Tibial nerve (tissue), 4 donors: Measurements from ENCODE around the gene LIPA. TPM values are rescaled to one million over a fixed set of nuclear protein-coding genes. Genes with fewer than 3 reads are reported as not detected.
A peak's percentile ranks its signal among the peaks of the same experiment; 100 is the strongest.

Experiments used
- DNase-seq, 2 donors: peaks; one replicate each; pipeline ENCODE4 v3.0.0-alpha.2; 2019; ENCODE audit warnings: low spot score in 2 of 2
- H3K27ac ChIP-seq, 4 donors: fragments of 200-600 bp; sonication (generic) in 3 of 4; one replicate each; pipeline ENCODE4 v1.5.1; 2017 to 2019; ENCODE audit warnings: mild to moderate bottlenecking in 1 of 4
- H3K27me3 ChIP-seq, 2 donors: fragments of 200-600 bp; sonication (generic) in 1 of 2; one replicate each; pipeline versions ENCODE4 v1.5.1 to v1.6.0; 2017 to 2019
- H3K36me3 ChIP-seq, 3 donors: fragments of 200-600 bp; sonication (generic); one replicate each; pipeline ENCODE4 v1.5.1; 2018 to 2019
- H3K4me1 ChIP-seq, 4 donors: fragments of 200-600 bp; sonication (generic) in 3 of 4; one replicate each; pipeline ENCODE4 v1.5.1; 2017 to 2019
- H3K4me3 ChIP-seq, 4 donors: fragments of 200-600 bp; sonication (generic) in 3 of 4; one replicate each; pipeline ENCODE4 v1.5.1; 2017 to 2019; ENCODE audit warnings: mild to moderate bottlenecking in 1 of 4, moderate library complexity in 1 of 4
- H3K9me3 ChIP-seq, 4 donors: fragments of 200-600 bp; sonication (generic) in 3 of 4; one replicate each; pipeline ENCODE4 v1.5.1; 2017 to 2019
- EP300 ChIP-seq, 2 donors: sonication (generic); formaldehyde crosslinking; IDR thresholded peaks; one replicate each; pipeline ENCODE4 v1.6.1; 2017; ENCODE audit warnings: antibody characterized with exemption in 2 of 2, mild to moderate bottlenecking in 1 of 2
- POLR2A ChIP-seq, 2 donors: fragments of 450-650 bp; IDR thresholded peaks; one replicate each; pipeline ENCODE4 v1.6.1; 2017; ENCODE audit warnings: antibody characterized with exemption in 2 of 2, mild to moderate bottlenecking in 2 of 2, moderate library complexity in 2 of 2
- WGBS, 2 donors: methylation state at CpG; one replicate each; pipeline ENCODE4 v1.1.5; 2018; 5-methylcytosine and 5-hydroxymethylcytosine counted together
- total RNA-seq, 4 donors: library from RNA; depleted of rRNA; stranded (reverse); fragments of >200 nt; gene quantifications; one replicate each; pipeline ENCODE4 v1.1.0, GENCODE V29; 2016
- TF ChIP-seq, protein P1 (sequence below), 5 experiments: fragments of 200-600 bp in 3 of 5; fragments of 450-650 bp in 2 of 5; sonication (generic) in 3 of 5; IDR thresholded peaks; one replicate each; pipeline ENCODE4 v1.5.1; 2016 to 2019; ENCODE audit warnings: antibody characterized with exemption in 5 of 5, mild to moderate bottlenecking in 3 of 5, moderate library complexity in 2 of 5

LIPA gene
- 10 to 100 TPM; 36.6 to 57.9 (median 39.5) TPM for total RNA-seq

DNA sequence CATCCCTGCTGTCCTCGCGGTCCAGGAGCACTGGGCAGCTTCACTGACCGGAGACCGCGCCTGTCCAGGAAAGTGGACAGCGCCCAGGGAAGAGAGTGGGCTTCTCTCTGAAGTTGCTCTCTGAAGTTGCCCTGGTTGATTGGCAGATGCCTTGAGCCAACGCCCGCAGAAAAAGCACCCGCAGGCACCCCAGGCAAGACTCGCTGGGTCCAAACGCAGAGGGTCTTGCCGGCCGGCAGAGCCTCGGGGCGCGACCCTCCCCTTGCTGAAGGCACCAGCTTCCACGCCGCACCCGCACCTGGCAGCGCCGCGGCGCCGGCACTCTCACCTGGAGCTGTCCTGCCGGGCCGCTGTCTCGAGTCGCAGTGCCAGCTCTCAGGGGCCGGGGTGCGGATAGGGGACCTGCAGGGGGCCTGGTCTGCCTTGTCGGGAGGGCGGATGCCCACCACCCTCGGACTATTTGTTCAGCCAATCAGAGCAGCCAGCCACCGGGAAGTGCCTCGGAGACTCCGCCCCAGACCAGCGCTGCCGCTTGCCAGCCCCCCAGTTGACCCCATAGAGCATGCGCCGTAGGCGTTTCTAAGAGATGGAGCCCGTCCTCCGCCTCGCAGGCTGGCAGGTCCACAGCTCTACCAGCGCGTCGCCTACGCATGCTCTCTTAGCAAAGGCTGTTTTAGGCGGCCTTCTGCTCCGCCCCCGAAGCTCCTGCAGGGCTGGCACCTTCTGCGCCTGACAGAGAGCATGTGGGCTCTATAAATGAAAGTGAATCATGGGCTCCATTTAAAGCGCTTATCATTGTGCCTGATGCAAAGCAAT is at the start of gene LIPA:
LIPA (minus strand) TSS at position 367 of the 816 bp plus-strand sequence. CDS start 4,127 bp downstream, outside the sequence.
- no peaks in the 10 kb centered on the region for H3K36me3 ChIP-seq
- DNase-seq: peak; percentile 82 to 92
- 0 to 2% methylated on average over 21 to 39 of the region's 53 CpGs for WGBS, 2 donors
- TF ChIP-seq, protein P1, sequence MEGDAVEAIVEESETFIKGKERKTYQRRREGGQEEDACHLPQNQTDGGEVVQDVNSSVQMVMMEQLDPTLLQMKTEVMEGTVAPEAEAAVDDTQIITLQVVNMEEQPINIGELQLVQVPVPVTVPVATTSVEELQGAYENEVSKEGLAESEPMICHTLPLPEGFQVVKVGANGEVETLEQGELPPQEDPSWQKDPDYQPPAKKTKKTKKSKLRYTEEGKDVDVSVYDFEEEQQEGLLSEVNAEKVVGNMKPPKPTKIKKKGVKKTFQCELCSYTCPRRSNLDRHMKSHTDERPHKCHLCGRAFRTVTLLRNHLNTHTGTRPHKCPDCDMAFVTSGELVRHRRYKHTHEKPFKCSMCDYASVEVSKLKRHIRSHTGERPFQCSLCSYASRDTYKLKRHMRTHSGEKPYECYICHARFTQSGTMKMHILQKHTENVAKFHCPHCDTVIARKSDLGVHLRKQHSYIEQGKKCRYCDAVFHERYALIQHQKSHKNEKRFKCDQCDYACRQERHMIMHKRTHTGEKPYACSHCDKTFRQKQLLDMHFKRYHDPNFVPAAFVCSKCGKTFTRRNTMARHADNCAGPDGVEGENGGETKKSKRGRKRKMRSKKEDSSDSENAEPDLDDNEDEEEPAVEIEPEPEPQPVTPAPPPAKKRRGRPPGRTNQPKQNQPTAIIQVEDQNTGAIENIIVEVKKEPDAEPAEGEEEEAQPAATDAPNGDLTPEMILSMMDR (IDR thresholded peaks at IDR 0.05): peak in 1 of 5 experiments; percentile 20
- peak; percentile 61 to 74 for TF ChIP-seq EP300 (IDR thresholded peaks at IDR 0.05)
- TF ChIP-seq POLR2A (IDR thresholded peaks at IDR 0.05): peak; percentile 18 to 59
- peak within 1 kb of the TSS; percentile 63 to 98 (median 86) for H3K4me3 ChIP-seq
- H3K27me3 ChIP-seq: no peaks in the 10 kb centered on the region
- peaks cover 0 to 27% (median 3%) of the 10 kb centered on the region in 4 donors for H3K4me1 ChIP-seq
- H3K9me3 ChIP-seq: no peaks in the 10 kb centered on the region
- H3K27ac ChIP-seq: peak within 1 kb of the TSS; percentile 58 to 90 (median 88)

DNA sequence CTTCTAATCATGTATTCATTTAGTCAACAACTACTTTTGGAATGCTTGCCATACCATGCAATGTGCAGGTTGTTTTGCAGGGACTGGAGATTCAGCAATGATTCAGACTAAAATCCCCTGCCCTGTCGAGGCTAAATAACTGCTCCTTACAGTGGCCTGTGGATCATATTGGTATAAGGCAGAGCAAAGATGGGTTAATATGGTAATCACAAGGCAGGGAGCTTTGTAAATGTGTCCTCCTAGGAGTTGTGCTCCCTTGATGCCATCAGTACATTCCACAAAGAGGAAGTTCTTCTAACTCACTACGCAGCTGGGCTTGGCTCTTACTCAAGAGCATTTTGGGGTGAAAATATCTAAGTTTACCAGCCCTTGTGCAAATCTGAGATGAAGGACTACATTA is 49.7 kb upstream of the LIPA start:
- Histone ChIP-seq H3K36me3 (peaks cover 0 to 8% (median 0%) of the 10 kb centered on the region in 3 donors), H3K9me3 (no peaks in the 10 kb centered on the region), H3K27me3 (no peaks in the 10 kb centered on the region), H3K4me1 (peaks cover 0 to 54% (median 34%) of the 10 kb centered on the region in 4 donors), H3K27ac (peak overlapping the region; percentile 82 to 96 (median 90)), H3K4me3 (peak overlapping the region; percentile 40 to 60 (median 54))
- TF ChIP-seq POLR2A (IDR thresholded peaks at IDR 0.05): no peak
- no peak for TF ChIP-seq EP300 (IDR thresholded peaks at IDR 0.05)
- 0% methylated on average over 2 of the region's 2 CpGs for WGBS, 2 donors
- DNase-seq: peak in 1 of 2 donors; percentile 51

GRCh38 chr10:89299031-89299430 is 47.5 kb upstream of the LIPA start:
- Histone ChIP-seq H3K4me3 (no peak overlapping the region), H3K4me1 (peaks cover 0 to 52% (median 31%) of the 10 kb centered on the region in 4 donors), H3K36me3 (no peaks in the 10 kb centered on the region), H3K9me3 (no peaks in the 10 kb centered on the region), H3K27ac (no peak overlapping the region), H3K27me3 (no peaks in the 10 kb centered on the region)
- no peak for DNase-seq
- 83 to 84% methylated on average over 4 of the region's 4 CpGs for WGBS, 2 donors
- TF ChIP-seq, protein P1 (IDR thresholded peaks at IDR 0.05): no peak
- no peak for TF ChIP-seq POLR2A (IDR thresholded peaks at IDR 0.05)
- no peak for TF ChIP-seq EP300 (IDR thresholded peaks at IDR 0.05)

DNA sequence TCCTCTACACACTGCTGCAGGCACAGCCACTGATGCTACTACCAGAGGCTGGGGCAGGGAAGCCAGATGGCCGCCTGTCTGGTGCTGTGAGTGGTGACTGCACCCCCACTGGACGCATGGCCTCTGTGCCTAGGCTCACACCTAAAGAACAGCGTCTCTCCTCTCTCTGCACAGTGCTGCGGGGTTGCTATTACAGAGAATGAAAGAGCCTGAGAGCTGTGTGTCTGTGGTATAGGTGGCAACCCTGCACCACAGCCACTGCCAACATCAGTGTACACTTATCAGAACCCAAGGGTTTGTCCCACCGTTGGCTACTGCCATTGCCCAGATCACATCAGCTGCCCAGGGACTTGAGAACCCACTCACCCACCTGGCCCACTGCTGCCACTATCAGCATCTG is 46.2 kb upstream of the LIPA start:
- DNase-seq: no peak
- H3K4me3 ChIP-seq: no peak overlapping the region
- H3K36me3 ChIP-seq: no peaks in the 10 kb centered on the region
- TF ChIP-seq, protein P1 (IDR thresholded peaks at IDR 0.05): no peak
- no peak for TF ChIP-seq EP300 (IDR thresholded peaks at IDR 0.05)
- no peak for TF ChIP-seq POLR2A (IDR thresholded peaks at IDR 0.05)
- WGBS, 2 donors: 100% methylated on average over 1 to 5 of the region's 5 CpGs
- H3K9me3 ChIP-seq: no peaks in the 10 kb centered on the region
- no peaks in the 10 kb centered on the region for H3K27me3 ChIP-seq
- peaks cover 0 to 40% (median 20%) of the 10 kb centered on the region in 4 donors for H3K4me1 ChIP-seq
- H3K27ac ChIP-seq: no peak overlapping the region

GRCh38 chr10:89297356-89297755 is 45.8 kb upstream of the LIPA start:
- 95 to 100% methylated on average over 3 to 4 of the region's 4 CpGs for WGBS, 2 donors
- Histone ChIP-seq H3K36me3 (no peaks in the 10 kb centered on the region), H3K4me1 (peaks cover 0 to 35% (median 16%) of the 10 kb centered on the region in 4 donors), H3K27ac (no peak overlapping the region), H3K4me3 (no peak overlapping the region), H3K9me3 (no peaks in the 10 kb centered on the region), H3K27me3 (no peaks in the 10 kb centered on the region)
- DNase-seq: no peak
- TF ChIP-seq EP300 (IDR thresholded peaks at IDR 0.05) (no peak), POLR2A (IDR thresholded peaks at IDR 0.05) (no peak)
- TF ChIP-seq, protein P1 (IDR thresholded peaks at IDR 0.05): no peak
